Measurements from ENCODE around the gene PRDM16.

- TF ChIP-seq EZH2 (IDR thresholded peaks at IDR 0.05; ENCODE audit: borderline replicate concordance, insufficient read depth, low read depth, low read length, poor library complexity, severe bottlenecking): no peak
- TF ChIP-seq, protein P1, sequence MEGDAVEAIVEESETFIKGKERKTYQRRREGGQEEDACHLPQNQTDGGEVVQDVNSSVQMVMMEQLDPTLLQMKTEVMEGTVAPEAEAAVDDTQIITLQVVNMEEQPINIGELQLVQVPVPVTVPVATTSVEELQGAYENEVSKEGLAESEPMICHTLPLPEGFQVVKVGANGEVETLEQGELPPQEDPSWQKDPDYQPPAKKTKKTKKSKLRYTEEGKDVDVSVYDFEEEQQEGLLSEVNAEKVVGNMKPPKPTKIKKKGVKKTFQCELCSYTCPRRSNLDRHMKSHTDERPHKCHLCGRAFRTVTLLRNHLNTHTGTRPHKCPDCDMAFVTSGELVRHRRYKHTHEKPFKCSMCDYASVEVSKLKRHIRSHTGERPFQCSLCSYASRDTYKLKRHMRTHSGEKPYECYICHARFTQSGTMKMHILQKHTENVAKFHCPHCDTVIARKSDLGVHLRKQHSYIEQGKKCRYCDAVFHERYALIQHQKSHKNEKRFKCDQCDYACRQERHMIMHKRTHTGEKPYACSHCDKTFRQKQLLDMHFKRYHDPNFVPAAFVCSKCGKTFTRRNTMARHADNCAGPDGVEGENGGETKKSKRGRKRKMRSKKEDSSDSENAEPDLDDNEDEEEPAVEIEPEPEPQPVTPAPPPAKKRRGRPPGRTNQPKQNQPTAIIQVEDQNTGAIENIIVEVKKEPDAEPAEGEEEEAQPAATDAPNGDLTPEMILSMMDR (IDR thresholded peaks at IDR 0.05): no peak
Measured at GRCh38 chr1:3329640-3330281, 260.8 kb downstream of the PRDM16 start.
